Measurements from ENCODE around the gene GLO1.
"Not testable (repeated sequence)": the region's sequence is repeated elsewhere in the genome, so short reads cannot be mapped to it uniquely, and the experiment has no call there.

Gene GLO1

DNA sequence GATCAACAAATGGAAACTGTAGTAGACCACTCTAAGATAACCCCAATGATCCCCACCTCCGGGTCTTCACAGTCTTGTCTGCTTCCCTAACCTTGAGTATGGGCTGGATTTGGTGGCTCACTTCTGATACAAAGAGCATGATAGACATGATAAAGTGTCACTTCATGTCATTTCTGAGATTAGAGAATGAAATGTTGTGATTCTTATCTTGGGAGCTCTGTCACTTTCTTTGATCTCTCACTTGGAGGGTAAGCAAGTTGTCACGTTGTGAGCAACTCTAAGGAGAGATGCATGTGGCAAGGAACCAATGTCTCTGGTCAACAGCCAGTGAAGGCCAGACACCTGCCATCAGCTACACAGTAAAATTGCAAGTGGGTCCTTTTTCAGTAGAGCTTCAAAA lies 3.0 kb upstream of the GLO1 start:
- DNase-seq (ENCODE audit: low read depth in 2 of 2), result no peak

DNA sequence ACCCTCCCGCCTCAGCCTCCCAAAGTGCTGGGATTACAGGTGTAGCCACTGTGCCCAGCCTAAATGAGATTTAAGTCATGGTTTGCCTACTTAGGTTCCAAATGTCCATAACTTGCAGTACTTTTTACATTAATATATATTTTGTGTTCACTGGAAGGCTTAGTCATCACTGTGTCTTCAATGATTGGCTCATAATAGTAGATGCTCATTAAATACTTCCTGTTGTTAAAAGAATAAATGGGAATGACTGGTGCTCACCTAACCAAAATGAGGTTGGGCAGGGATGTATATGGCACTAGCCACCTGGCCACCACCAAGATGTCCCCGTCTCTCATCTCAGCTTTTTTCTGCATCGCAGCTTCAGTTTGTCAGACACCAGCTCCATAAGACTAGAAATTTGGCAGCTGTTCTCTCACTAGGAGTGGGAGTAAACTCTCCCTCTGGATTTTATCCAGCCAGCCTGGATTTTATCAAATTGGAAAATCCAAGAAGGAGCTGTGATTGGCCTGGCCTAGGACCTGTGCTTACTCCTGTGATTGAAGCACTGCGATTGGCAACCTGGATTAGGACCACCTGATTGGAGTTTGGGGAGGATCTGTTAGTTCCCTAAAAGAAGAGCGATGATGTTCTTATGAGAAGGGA lies 1.1 kb upstream of the GLO1 start:
- no peak for DNase-seq (ENCODE audit: low read depth in 2 of 2)

DNA sequence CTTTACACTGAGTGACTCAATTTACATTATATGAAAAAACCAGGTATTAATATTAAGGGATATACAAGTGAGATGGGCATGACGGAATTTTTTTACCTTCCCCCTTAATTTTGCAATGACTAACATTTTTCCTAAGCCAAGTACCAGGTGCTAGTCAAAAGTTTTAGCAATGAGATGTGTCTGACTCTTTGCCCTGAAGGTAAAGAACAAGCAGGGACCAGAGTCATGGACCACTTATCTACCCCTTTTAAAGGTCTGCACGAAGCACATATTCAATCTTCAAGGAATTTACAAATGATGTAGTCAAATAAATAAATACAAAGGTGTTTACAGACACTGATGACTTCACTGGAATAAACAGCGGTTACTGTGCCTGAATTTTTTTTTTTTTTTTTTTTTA lies 1.4 kb downstream of the GLO1 start:
- no peak for DNase-seq (ENCODE audit: low read depth in 2 of 2)

DNA sequence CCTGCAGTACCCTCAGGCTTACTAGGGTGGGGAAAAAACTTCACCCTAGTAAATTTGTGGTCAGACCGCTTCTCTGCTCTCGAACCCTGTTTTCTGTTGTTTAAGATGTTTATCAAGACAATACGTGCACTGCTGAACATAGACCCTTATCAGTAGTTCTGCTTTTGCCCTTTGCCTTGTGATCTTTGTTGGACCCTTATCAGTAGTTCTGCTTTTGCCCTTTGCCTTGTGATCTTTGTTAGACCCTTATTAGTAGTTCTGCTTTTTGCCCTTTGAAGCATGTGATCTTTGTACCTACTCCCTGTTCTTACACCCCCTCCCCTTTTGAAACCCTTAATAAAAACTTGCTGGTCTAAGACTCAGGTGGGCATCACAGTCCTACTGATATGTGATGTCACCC lies 3.2 kb downstream of the GLO1 start:
- DNase-seq (ENCODE audit: low read depth in 2 of 2), result not testable (repeated sequence)

DNA sequence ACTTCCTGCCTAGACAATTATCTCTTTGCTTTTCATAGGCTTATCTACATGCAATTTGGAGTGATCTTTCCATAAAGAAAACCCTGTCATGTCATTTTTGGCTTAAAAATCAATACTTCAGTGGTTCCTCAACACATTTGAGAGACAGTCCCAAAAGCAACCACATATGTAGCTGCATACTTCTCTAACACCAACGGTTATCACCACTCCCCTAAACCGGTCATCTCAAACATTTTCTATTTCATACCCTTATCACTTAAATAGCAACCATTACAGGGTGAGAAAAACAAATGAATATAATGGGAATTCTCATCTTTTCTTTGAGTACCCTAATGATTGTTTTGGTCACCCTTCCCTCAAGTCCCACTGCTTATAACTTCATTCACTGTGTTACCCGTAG lies 5.1 kb downstream of the GLO1 start:
- DNase-seq (ENCODE audit: low read depth in 2 of 2), result no peak

DNA sequence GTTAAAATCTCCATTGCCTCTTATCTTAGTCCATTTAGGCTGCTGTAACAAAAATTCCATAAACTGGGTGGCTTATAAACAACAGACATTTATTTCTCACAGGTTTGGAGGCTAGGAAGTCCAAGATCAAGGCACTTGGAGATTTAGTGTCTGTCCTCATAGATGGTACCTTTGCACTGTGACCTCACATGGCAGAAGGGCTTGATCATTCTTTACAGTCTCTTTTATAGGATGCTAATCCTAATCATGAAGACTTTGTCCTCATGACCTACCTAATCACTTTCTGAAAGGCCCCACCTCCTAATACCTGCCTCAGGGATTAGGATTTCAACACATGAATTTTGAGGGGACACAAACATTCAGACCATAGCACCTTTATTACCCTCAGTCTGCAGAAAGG lies 6.6 kb downstream of the GLO1 start:
- no peak for DNase-seq (ENCODE audit: low read depth in 2 of 2)

DNA sequence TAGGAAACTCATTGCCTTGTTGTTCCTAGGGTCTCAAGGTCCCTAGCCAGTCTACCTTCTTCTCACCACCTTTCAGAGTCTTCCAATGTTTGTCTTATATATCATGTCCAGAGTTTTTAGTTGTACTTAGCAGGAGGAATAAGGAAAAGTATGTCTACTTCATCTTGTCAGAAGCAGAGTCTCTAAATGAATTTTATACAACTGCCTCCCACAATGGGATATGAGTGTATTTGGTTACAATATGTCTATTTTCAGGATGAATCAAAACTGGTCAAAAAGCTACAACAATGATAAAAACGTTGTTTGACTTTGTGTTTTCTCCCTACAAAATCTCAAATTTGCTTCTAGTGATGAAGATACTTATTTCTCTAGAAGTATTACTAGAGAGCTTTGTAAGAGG lies 7.0 kb downstream of the GLO1 start:
- DNase-seq (ENCODE audit: low read depth in 2 of 2), result no peak

DNA sequence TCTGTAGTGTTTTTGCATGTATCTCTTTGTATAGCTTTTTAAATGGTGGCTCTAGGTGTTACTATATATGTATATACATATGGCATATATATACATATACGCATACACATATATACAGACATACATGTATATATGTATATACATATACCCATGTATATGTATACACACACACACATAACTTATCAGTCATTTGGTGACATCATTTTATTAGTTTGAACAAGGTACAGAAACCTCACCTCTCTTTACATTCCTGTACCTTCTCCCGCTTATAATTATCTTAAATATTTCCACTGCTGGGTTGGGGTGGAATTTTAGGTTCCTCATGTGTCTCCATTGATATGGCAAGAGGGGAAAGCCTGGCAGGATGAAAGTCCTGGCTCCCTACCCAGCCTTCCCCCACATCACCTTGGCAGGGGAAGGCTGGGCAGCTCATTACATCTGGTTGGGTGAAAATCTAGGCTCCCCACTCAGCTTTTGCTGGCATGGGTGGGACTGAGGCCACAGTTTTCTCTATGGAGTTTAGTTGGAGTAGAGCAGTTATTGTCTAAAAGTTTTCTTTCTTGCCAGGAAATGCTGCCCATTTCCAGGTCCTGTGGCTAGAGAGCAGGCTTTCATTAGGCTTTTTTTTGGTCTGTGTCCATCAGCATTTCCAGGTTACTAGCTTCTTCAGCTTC lies 7.6 kb downstream of the GLO1 start:
- DNase-seq (ENCODE audit: low read depth in 2 of 2), result no peak

DNA sequence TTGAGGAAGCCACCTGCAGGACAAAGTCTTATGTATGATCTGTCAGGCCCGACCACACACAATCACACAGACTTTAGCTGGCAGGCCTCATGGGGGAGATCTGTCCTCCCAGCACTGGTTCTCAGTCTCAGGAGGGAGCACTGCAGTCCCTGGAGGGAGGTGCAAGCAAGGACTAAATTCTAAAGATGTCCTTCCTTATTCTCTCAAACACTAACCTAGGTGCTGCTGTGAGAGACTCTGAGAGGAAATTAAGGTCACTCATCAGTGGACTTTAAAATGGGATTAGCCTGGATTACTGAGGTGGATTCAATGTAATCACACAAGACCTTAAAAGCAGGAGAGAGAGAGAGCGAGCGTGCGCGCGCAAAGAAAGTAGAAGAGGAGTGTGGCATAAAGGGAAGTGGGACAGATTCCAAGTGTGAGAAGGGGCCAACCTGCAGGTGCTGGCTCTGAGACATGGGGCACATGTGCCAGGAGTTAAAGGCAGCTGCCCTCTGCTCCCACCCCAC lies 14.3 kb downstream of the GLO1 start:
- no peak for DNase-seq (ENCODE audit: low read depth in 2 of 2)

DNA sequence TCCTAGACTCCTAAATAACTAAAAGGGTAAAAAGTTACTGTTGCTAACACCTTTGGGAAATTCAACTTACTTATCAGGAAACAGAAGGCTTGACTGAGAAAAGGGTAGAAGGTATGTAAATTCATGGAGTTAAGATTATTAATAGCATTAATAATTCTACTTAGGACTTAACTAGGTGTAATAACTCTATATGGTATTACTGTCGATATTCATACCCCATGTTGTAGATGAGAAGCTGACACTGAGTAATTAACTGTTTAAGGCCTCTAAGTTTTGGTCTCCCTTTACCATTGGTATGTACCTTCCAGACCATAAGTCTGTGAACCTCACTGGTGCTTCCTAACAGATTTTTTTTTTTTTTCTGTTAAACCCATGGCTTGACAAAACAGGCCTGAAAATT lies 15.4 kb downstream of the GLO1 start:
- DNase-seq (ENCODE audit: low read depth in 2 of 2), result no peak

DNA sequence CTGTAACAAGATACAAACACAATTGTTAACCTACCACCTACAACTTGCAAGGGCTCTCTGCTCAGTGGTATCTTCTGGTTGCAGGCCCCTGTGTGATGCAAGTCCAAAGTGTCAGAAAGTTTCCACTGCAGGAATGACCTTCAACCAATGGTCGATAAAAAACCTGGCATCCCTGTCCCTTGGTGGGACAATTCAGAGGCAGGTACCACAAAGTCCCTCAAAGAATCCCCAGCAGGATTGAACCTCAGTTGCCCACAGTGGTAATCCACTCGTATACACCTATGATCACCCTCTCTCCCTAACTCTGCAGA lies 15.9 kb downstream of the GLO1 start:
- no peak for DNase-seq (ENCODE audit: low read depth in 2 of 2)

DNA sequence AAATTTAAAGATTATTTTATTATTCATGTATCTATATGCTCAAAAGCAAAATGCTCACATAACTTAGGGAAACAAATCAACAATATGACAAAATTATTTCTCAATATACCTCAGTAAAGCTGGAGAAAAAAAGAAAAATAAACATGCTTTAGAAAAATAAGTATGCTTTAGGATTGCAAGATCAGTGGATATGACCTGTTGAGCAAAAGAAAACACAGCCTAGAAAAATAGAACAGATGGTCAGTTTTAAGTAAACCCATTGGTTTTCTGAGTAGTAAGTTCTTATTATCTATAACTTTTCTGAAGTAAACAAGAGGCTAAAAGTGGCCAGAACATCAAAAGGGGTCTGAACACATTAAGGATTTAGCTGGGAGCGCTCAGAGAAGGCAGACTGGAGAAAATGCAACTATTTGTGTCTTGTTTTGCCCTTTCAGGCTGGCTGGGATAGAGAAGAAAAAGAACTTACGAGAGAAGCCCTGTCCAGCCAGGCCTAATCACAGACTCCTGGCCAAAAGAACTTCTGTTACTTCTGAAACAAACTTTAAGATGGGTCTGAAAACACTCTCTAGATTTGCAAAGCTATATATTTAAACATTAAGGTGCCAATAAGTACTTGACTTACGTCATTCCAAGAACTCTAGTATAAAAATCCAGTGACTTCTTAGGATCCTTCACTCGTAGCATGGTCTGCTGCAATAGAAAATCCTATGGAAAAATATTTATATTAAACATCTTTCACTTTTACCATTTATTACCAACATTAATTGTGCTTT lies 16.5 kb downstream of the GLO1 start:
- no peak for DNase-seq (ENCODE audit: low read depth in 2 of 2)

DNA sequence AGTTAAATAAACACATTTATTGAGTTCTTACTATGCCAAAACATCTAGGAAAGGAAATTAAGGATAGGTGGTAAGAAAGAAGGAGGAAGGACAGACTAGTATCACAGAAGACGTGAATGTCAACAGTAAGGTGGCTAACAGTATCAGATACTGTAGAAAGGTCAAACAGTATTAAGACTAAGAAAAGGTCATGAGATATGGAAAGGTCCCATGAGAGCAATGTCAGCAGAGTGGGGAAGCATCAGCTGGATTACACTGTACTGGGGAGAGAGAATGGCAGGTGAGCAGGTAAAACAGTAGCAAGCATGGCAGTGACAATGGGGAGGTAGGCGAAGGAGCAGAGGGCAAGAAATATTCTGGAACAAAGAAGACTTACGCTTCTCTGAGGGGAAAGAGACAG lies 18.0 kb downstream of the GLO1 start:
- no peak for DNase-seq (ENCODE audit: low read depth in 2 of 2)

DNA sequence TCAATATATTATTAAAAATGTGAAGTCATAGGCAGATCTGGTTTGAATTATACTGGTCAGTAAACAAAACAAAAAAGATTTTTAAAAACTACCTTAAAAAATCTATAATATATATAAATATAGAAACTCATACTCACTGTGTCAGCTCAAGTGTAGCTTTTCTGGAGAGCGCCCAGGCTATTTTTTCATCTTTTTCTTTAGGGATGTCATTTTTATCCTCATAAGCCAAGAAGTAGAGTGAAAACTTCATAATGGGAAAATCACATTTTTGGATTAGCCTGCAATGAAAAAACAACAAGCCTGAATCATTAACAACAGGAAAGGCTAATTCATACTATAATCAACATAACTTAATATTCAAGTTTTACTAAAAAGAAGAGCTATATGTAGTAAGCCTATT lies 18.7 kb downstream of the GLO1 start:
- DNase-seq (ENCODE audit: low read depth in 2 of 2), result no peak

DNA sequence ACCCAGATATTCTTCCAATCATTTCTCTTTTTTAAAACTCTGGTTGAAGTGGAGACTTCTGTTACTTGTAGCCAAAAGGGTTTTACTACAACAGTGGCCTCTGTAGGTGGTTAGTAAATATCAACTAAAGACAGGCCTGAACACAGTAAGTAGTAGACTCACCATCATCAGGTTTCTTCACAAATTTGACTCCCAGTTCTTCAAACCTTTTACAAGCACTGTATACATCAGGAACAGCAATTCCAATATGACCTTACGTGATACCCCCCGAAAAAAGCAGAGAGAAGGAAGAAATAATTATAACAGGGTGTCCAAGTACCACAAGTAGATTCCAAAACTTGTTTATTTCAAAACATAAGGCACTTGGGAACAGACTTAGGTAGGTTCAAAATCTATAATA lies 21.1 kb downstream of the GLO1 start:
- DNase-seq (ENCODE audit: low read depth in 2 of 2), result no peak

DNA sequence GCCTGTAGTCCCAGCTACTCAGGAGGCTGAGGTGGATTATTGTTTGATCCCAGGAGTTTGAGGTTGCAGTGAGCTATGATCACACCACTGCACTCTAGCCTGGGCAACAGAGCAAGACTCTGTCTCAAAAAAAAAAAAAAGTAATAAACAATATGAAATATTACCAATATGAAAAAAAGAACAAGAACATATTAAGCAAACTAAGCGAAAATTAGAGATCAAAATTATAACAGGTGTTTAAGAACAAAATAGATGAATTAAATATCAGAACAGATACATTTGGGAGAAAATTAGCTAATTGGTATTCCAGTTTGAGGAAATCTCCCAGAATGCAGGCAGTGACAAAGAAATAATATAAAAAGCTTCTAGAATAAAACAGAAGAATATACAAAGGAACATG lies 23.3 kb downstream of the GLO1 start:
- DNase-seq (ENCODE audit: low read depth in 2 of 2), result no peak

DNA sequence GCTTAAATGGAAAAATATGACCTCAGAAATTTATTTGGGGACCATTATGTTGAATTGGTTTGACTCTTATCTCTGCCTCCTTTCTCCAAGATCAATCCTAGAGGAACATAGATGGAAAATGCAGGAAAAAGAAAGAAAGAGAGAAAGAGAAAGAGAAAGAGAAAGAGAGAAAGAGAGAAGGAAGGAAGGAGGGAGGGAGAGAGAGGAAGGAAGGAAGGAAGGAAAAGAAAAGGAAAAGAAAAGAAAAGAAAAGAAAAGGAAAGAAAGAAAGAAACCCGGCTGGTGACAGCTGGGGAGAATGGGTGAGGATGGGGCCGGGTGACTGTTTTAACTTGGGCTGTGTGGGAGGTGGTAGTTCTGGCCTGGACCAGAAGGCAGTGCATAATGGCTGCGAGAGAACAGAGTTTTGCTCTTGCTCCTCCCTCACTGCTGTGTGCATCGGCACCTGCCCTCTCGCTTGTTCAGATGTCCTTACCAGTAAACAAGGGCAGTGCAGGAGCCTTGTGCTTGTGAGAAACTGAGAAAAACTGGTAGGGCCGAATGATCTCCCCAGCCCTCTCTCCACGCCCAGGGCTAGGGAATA lies 24.7 kb downstream of the GLO1 start:
- DNase-seq (ENCODE audit: low read depth in 2 of 2), result no peak

DNA sequence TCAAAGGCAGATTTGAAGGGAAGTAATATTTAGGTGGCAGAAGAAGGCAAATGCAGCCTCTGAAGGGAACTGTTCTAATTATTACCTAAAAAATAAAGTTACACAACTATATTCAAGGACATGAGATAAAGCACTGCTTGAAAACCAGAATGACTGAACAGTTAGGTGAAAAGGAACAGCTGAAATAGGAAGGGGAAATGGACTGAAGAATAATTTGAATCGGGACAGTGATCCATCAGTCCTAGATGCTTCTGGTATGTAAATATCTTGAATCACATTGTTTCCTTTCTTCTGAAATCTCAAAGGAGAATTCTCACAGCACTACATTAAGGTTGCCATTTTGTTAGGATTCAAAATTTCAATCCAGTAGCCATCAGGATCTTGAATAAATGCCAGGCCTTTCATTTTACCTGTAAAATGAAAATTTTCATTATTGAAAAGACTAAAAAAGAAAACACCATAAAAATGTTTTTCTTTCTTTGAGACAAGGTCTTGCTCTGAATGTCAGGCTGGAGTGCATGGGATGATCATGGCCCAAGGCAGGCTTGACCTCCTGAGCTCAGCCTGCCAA lies 25.9 kb downstream of the GLO1 start:
- DNase-seq (ENCODE audit: low read depth in 2 of 2), result no peak

DNA sequence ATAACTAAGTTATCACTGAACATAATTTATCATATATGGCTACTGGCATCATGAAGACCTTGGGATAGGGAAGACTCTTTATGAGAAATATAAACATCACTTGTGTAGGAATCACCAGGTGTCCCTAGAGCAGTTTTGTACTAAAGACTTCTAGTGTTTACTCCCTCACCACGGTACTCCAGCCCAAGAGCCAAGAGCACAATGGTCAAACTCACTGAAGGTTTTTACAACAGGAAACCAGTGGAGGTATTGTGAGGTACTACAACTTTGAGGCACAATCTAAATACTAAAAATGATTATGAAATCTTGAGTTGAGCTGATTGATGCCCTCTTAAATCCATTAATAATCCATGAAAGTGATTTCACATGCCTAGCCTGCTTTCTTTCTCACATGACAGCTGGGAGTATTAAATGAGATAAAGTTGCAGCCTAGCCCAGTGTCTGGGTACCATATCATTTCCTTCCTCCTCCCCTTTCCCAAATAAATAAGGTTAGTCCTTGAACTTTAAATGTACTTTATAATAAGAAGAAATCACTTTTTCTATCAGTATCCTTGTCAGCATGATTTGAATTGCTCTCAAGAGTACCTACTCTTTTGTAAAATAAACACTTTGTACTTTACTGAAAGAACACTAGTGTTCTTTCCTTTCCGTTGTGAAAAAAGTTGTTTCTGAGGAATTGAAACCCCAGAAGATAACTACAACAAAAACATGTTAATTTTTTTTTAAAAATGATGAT lies 26.5 kb downstream of the GLO1 start:
- no peak for DNase-seq (ENCODE audit: low read depth in 2 of 2)

DNA sequence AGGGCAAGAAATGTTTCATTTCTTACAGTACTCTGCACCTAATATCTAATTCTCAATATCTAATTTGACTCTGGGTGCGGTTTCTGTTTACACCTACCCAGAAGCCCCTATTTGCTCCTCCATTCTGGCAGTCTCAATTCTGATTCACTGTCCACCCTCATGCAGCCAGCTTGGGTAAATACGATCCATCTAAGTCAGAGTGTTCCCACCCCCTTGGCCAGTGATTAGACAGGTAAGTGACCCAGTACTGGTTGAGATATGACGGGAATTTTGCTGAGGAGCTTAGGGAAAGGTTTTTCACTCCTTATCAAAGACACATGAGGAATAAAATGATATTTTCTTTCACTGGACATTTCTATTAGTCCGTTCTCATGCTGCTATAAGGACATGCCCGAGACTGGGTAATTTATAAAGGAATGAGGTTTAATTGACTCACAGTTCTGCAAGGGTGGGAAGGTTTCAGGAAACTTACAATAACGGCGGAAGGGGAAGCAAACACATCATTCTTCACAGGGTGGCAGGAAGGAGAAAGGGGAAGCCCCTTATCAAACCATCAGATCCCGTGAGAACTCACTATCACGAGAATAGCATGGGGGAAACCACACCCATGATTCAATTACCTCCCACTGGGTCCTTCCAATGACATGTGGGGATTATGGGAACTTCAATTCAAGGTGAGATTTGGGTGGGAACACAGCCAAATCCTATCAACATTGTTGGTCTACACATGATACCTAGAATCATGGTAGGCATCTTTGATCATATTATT lies 29.4 kb downstream of the GLO1 start:
- DNase-seq (ENCODE audit: low read depth in 2 of 2), result peak in 1 of 2 donors; percentile 6

DNA sequence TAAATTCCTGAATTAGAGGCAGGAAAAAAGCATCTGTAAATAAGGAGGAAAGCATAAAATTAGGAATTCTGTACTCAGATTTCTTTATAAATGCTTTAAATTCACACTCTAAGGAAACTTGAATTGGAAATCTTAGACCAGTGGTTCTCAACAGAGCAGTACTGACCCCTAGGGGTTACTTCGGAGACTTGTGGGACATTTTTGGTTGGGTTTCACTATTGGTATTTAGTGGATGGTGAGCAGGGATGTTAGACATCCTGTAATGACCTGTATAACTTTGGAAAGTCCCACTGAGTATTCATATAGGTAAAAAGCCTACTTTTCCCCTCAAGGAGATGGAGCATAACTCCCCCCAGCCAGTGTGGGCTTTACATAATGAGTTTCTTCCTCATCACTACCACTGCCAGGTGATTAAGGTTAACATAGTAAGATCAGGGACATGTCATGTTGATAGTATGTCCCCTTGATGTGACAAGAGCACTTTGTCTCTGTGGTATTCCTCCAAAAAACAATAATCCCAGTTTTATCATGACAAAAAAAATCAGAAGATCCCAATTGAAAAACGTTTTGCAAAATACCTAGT lies 31.0 kb downstream of the GLO1 start:
- DNase-seq (ENCODE audit: low read depth in 2 of 2), result peak in 1 of 2 donors; percentile 18

All from stimulated activated CD4-positive, alpha-beta T cell treated with anti-CD3 and anti-CD28 coated beads, Interleukin-4, amount 100 ng/mL, for 48 hours (primary cell).